Calu3 (cell line): ENCODE data around the gene TCP11L1. TPM values are rescaled to one million over a fixed set of nuclear protein-coding genes. Genes with fewer than 3 reads are reported as not detected.

Experiments used
- BruUV-seq: library from RNA; stranded (reverse); fragments of 400-500 nt; replicated peaks from 2 replicates; lab custom pipeline; 2021; lab: Mats Ljungman, UMichigan
- CTCF ChIA-PET: fragments of 300-600 bp; sonication (Branson Sonifier 250); formaldehyde crosslinking; loops from one replicate; lab custom pipeline; 2022; ENCODE audit warnings: antibody characterized with exemption; lab: Charles Lee
- DNase-seq: peaks from one replicate; pipeline ENCODE4 v3.0.0; 2022
- H3K27ac Mint-ChIP-seq: one replicate; pipeline ENCODE4 v1.8.0; 2022; ENCODE audit warnings: mixed read lengths; ENCODE audit not compliant: unreplicated experiment
- H3K27me3 Mint-ChIP-seq: one replicate; pipeline ENCODE4 v1.8.0; 2022; ENCODE audit warnings: mixed read lengths; ENCODE audit not compliant: unreplicated experiment
- H3K36me3 Mint-ChIP-seq: one replicate; pipeline ENCODE4 v1.8.0; 2022; ENCODE audit warnings: mild to moderate bottlenecking, moderate library complexity, mixed read lengths; ENCODE audit not compliant: insufficient read depth, unreplicated experiment
- H3K4me1 Mint-ChIP-seq: one replicate; pipeline ENCODE4 v1.8.0; 2022; ENCODE audit warnings: mild to moderate bottlenecking, low read depth, mixed read lengths; ENCODE audit not compliant: unreplicated experiment
- H3K4me3 Mint-ChIP-seq: one replicate; pipeline ENCODE4 v1.8.0; 2022; ENCODE audit warnings: mild to moderate bottlenecking, low read depth, moderate library complexity, mixed read lengths; ENCODE audit not compliant: unreplicated experiment
- H3K9me3 Mint-ChIP-seq: one replicate; pipeline ENCODE4 v1.8.0; 2022; ENCODE audit warnings: low read depth, mixed read lengths; ENCODE audit not compliant: unreplicated experiment
- intact Hi-C: fragments of 100-400 bp; cut with micrococcal nuclease; formaldehyde crosslinking; loops from one replicate; pipeline ENCODE4 v1.10.0; 2022; ENCODE audit not compliant: unreplicated experiment
- total RNA-seq: library from RNA; stranded (reverse); gene quantifications from 2 replicates; pipeline ENCODE4 v1.2.3, GENCODE V29; 2022
- TF ChIP-seq, protein P1 (sequence below): fragments of 200-600 bp; IDR thresholded peaks from one replicate; pipeline ENCODE4 v1.8.0; 2022; ENCODE audit warnings: antibody characterized with exemption; ENCODE audit not compliant: unreplicated experiment

Gene TCP11L1
- total RNA-seq, 1 experiment from 2014 or later = 9.6 TPM

DNA sequence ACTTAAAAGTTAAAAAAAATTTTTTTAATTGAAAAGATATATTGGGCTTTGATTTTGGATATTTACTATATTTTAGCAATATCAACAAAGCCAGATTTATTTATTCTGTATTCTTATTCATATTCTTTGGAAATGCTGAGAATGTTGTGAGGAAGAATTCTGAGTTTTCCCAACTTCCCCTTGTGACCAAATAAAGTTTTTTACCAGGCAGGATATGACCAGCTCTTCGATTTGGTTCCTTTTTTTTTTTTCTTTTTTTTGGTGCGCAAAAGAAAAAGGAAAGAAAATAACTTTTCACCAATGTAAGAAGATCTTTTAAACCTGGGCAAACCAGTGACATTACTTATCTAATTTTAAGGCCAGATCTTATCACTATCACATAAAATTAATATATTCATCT lies 12.9 kb downstream of the TCP11L1 start:
- CTCF ChIA-PET = no interaction called here
- no peaks in the 10 kb centered on the region for H3K27me3 Mint-ChIP-seq
- intact Hi-C loops = no loop called here
- H3K27ac Mint-ChIP-seq = no peak overlapping the region
- peaks cover 11% of the 10 kb centered on the region for H3K4me1 Mint-ChIP-seq
- H3K9me3 Mint-ChIP-seq = no peaks in the 10 kb centered on the region
- no peak overlapping the region for H3K4me3 Mint-ChIP-seq
- H3K36me3 Mint-ChIP-seq = no peaks in the 10 kb centered on the region
- DNase-seq = no peak
- TF ChIP-seq, protein P1, sequence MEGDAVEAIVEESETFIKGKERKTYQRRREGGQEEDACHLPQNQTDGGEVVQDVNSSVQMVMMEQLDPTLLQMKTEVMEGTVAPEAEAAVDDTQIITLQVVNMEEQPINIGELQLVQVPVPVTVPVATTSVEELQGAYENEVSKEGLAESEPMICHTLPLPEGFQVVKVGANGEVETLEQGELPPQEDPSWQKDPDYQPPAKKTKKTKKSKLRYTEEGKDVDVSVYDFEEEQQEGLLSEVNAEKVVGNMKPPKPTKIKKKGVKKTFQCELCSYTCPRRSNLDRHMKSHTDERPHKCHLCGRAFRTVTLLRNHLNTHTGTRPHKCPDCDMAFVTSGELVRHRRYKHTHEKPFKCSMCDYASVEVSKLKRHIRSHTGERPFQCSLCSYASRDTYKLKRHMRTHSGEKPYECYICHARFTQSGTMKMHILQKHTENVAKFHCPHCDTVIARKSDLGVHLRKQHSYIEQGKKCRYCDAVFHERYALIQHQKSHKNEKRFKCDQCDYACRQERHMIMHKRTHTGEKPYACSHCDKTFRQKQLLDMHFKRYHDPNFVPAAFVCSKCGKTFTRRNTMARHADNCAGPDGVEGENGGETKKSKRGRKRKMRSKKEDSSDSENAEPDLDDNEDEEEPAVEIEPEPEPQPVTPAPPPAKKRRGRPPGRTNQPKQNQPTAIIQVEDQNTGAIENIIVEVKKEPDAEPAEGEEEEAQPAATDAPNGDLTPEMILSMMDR = no peak
- BruUV-seq = no TSS peak

DNA sequence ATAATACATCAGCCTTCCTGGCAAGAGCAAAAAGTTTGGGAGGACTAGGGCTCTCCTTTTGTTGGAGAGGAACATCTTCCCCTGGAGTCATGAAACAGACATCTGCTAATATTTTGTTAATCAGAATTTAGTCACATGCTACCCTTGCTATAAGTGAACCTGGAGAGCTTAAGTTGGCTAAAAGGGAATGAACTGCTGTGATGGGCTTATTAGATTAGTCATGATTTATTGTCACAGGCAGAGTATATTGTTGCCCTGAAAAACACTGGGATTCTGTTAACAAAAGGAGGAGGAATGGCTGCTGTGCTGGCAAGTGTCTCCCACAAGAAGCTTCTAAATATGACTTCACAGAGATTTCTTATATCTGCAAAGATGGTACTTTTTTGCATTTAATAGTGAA lies 16.0 kb downstream of the TCP11L1 start:
- no peaks in the 10 kb centered on the region for H3K9me3 Mint-ChIP-seq
- H3K27ac Mint-ChIP-seq = no peak overlapping the region
- H3K36me3 Mint-ChIP-seq = peaks cover under 1% of the 10 kb centered on the region
- peaks cover 8% of the 10 kb centered on the region for H3K4me1 Mint-ChIP-seq
- no peak overlapping the region for H3K4me3 Mint-ChIP-seq
- TF ChIP-seq, protein P1 = no peak
- BruUV-seq = no TSS peak
- no peak for DNase-seq
- H3K27me3 Mint-ChIP-seq = no peaks in the 10 kb centered on the region
- CTCF ChIA-PET = no interaction called here
- intact Hi-C loops = no loop called here

DNA sequence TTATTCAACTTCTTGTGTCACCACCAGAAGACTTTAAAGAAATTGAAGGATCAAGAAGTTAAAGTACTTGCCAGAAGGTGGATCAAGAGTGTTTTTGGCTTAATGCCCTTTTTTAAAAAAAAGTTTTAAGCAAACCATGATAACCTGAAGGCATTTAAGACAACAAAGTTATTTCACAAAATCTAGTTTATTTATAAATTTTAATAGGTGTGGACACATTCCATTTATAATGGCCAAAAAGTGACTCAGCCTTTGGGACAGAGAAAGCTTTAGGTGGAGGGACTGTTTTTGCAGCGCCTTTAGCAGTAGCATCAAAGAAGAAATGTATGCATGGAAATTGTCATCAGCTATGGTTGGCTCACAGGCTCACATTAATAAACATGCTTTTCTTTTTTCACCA lies 17.9 kb downstream of the TCP11L1 start:
- Mint-ChIP-seq H3K27ac (no peak overlapping the region), H3K9me3 (no peaks in the 10 kb centered on the region), H3K36me3 (peaks cover 5% of the 10 kb centered on the region), H3K4me3 (no peak overlapping the region), H3K4me1 (peaks cover 22% of the 10 kb centered on the region), H3K27me3 (no peaks in the 10 kb centered on the region)
- no peak for DNase-seq
- CTCF ChIA-PET = no interaction called here
- intact Hi-C loops = no loop called here
- BruUV-seq = no TSS peak
- TF ChIP-seq, protein P1 = no peak

DNA sequence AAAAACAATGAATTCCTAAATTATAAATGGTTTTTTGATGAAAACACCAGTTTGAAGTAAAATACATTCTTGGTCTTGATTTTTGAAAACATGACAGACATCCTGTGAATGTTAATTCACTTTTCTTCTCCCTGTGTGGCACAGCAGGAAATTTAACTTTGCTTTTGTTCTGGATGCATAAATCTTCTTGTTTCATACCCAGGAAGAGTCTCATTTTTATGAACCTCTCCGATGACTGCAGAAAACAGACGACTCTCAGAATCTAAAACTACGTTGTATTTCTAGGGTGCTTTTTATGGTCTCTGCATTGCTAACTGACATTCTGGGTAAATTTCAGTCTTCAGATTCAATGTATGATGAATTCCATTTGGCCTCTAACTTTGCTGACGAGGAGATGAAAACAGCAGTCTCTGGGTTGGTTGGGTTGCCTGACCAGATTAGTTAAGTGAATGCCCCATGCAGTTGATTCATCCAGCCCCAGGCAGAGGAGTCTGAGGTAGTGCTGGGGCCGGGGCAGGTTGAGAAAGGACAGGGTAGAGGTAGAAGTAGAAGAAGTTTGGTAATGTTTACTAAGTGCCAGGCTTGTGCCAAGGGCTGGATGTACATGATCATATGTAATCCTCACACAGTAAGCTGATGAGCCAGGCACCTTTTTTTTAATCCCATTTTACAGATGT lies 20.1 kb downstream of the TCP11L1 start:
- TF ChIP-seq, protein P1 = no peak
- H3K36me3 Mint-ChIP-seq = peaks cover 5% of the 10 kb centered on the region
- H3K4me3 Mint-ChIP-seq = no peak overlapping the region
- BruUV-seq = no TSS peak
- CTCF ChIA-PET = no interaction called here
- no peaks in the 10 kb centered on the region for H3K27me3 Mint-ChIP-seq
- no peaks in the 10 kb centered on the region for H3K9me3 Mint-ChIP-seq
- peaks cover 22% of the 10 kb centered on the region for H3K4me1 Mint-ChIP-seq
- intact Hi-C loops = loop anchor here (10.0 kb wide), 2 partner anchors 165 to 345 kb away; partner anchors contain the start of gene QSER1
- no peak for DNase-seq
- H3K27ac Mint-ChIP-seq = no peak overlapping the region
